Keratinocyte (primary cell): ENCODE data around the gene TTC22. TPM values are rescaled to one million over a fixed set of nuclear protein-coding genes. Genes with fewer than 3 reads are reported as not detected.

Source experiments
- DNase-seq: peaks from one replicate; pipeline ENCODE4 v3.0.0-alpha.2; 2011; ENCODE audit warnings: low read depth, missing footprints, low spot score
- FAIRE-seq: peaks from 2 replicates; lab custom pipeline; 2011; peaks lifted over from hg19 to GRCh38; lab: Jason Lieb, UNC
- H2AFZ ChIP-seq: 2 replicates; pipeline ENCODE4 v1.6.0; 2012; ENCODE audit warnings: low read length, control low read depth, inconsistent platforms; ENCODE audit not compliant: control insufficient read depth
- H3K27ac ChIP-seq: 2 replicates; pipeline ENCODE4 v1.5.1; 2011; ENCODE audit warnings: low read length; ENCODE audit not compliant: control insufficient read depth, insufficient read depth
- H3K27me3 ChIP-seq: 3 replicates; pipeline ENCODE4 v1.6.0; 2011; ENCODE audit warnings: low read length; ENCODE audit not compliant: control insufficient read depth, insufficient read depth; ENCODE audit errors: extremely low read depth
- H3K36me3 ChIP-seq, 2 experiments: 2 replicates in 1 of 2; 3 replicates in 1 of 2; pipeline ENCODE4 v1.5.1; 2011; ENCODE audit warnings: low read length in 2 of 2, mild to moderate bottlenecking in 1 of 2; ENCODE audit not compliant: control insufficient read depth in 2 of 2, insufficient read depth in 2 of 2; ENCODE audit errors: extremely low read depth in 1 of 2
- H3K4me1 ChIP-seq: 3 replicates; pipeline ENCODE4 v1.5.1; 2011; ENCODE audit warnings: low read length; ENCODE audit not compliant: control insufficient read depth, insufficient read depth; ENCODE audit errors: extremely low read depth
- H3K4me2 ChIP-seq: 3 replicates; pipeline ENCODE4 v1.6.0; 2011; ENCODE audit warnings: low read depth, low read length; ENCODE audit not compliant: control insufficient read depth, insufficient read depth; ENCODE audit errors: extremely low read depth
- H3K4me3 ChIP-seq, 3 experiments: fragments of 200-600 bp in 1 of 3; sonication (generic) in 1 of 3; 2 replicates in 2 of 3; 3 replicates in 1 of 3; pipeline ENCODE4 v1.5.1; 2011 to 2016; ENCODE audit warnings: low read length in 3 of 3, mild to moderate bottlenecking in 3 of 3, control low read depth in 2 of 3, inconsistent platforms in 1 of 3, low read depth in 1 of 3, mixed read lengths in 1 of 3, mixed run types in 1 of 3, moderate library complexity in 1 of 3; ENCODE audit not compliant: control insufficient read depth in 2 of 3, insufficient read depth in 2 of 3; ENCODE audit errors: extremely low read depth in 1 of 3
- H3K79me2 ChIP-seq: 2 replicates; pipeline ENCODE4 v1.6.0; 2012; ENCODE audit warnings: low read length; ENCODE audit not compliant: control insufficient read depth, insufficient read depth
- H3K9ac ChIP-seq: 3 replicates; pipeline ENCODE4 v1.6.0; 2011; ENCODE audit warnings: low read length; ENCODE audit not compliant: control insufficient read depth, insufficient read depth; ENCODE audit errors: extremely low read depth
- H3K9me1 ChIP-seq: 3 replicates; pipeline ENCODE4 v1.6.0; 2011; ENCODE audit warnings: low read length; ENCODE audit not compliant: control insufficient read depth, insufficient read depth; ENCODE audit errors: extremely low read depth
- H3K9me3 ChIP-seq: 2 replicates; pipeline ENCODE4 v1.5.1; 2012; ENCODE audit warnings: low read depth, low read length; ENCODE audit not compliant: control insufficient read depth
- H4K20me1 ChIP-seq: 3 replicates; pipeline ENCODE4 v1.6.0; 2011; ENCODE audit warnings: low read length; ENCODE audit not compliant: control insufficient read depth, insufficient read depth; ENCODE audit errors: extremely low read depth
- CTCF ChIP-seq, 3 experiments: IDR thresholded peaks in 1 of 3; conservative IDR thresholded peaks in 1 of 3; optimal IDR thresholded peaks in 1 of 3; 2 replicates in 2 of 3; 3 replicates in 1 of 3; pipeline versions ENCODE3 to v1.5.1; 2011; ENCODE audit warnings: low read length in 3 of 3, mild to moderate bottlenecking in 3 of 3, moderate library complexity in 2 of 3, control low read depth in 1 of 3, inconsistent platforms in 1 of 3; ENCODE audit not compliant: insufficient read depth in 2 of 3; ENCODE audit errors: extremely low read depth in 1 of 3
- EZH2 ChIP-seq: IDR thresholded peaks from one replicate; pipeline ENCODE4 v1.6.1; 2012; ENCODE audit warnings: inconsistent platforms, mild to moderate bottlenecking, low read length, moderate library complexity
- dilution Hi-C: fragments of 300-500 bp; cut with MboI; formaldehyde crosslinking; loops from one replicate; pipeline ENCODE4 v1.7.0; 2020; ENCODE audit warnings: low sequenced_read_pairs; ENCODE audit not compliant: extremely low pct_ligation_motif_present
- polyA plus RNA-seq, 5 experiments: library from polyadenylated mRNA; depleted of rRNA in 3 of 5; stranded (reverse) in 3 of 5; stranded (forward) in 1 of 5; unstranded in 1 of 5; fragments of >200 nt; gene quantifications; 1 replicate in 1 of 5; 2 replicates in 3 of 5; 3 replicates in 1 of 5; pipeline versions ENCODE4 v1.2.1 to v1.2.3, GENCODE V29; 2011 to 2012; ENCODE audit warnings: missing spikeins in 2 of 5, low read depth in 1 of 5, low replicate concordance in 1 of 5

Gene TTC22
- polyA plus RNA-seq, 1 donor (not counting 4 experiments of a cell fraction or from before 2014, with no cell fraction given): 5.1 TPM

- no peak overlapping the region for H3K4me3 ChIP-seq
- H3K4me2 ChIP-seq: no peak overlapping the region
- H3K9ac ChIP-seq: no peak overlapping the region
- TF ChIP-seq CTCF (optimal IDR thresholded peaks at IDR 0.05 in 1 of 3, IDR thresholded peaks at IDR 0.05 in 1 of 3, conservative IDR thresholded peaks at IDR 0.05 in 1 of 3; ENCODE audit: extremely low read depth in 1 of 3, insufficient read depth in 2 of 3, low read length in 3 of 3) (no peak), EZH2 (no peak)
- peaks cover 5% of the 10 kb centered on the region for H4K20me1 ChIP-seq
- H3K4me1 ChIP-seq: peaks cover 15% of the 10 kb centered on the region
- H3K79me2 ChIP-seq: no peaks in the 10 kb centered on the region
- dilution Hi-C loops: no loop called here
- no peaks in the 10 kb centered on the region for H3K27me3 ChIP-seq
- no peaks in the 10 kb centered on the region for H3K9me1 ChIP-seq
- DNase-seq (no peak), FAIRE-seq (no peak)
- no peak overlapping the region for H3K27ac ChIP-seq
- peaks cover 23 to 32% of the 10 kb centered on the region in 2 experiments for H3K36me3 ChIP-seq
- H2AFZ ChIP-seq: no peak overlapping the region
- no peaks in the 10 kb centered on the region for H3K9me3 ChIP-seq
Observed at GRCh38 chr1:54846301-54846700, 45.2 kb upstream of the TTC22 start.

GRCh38 chr1:54845772-54846171 is 44.6 kb upstream of the TTC22 start:
- H3K4me2 ChIP-seq: no peak overlapping the region
- H3K9ac ChIP-seq: no peak overlapping the region
- H3K79me2 ChIP-seq: no peaks in the 10 kb centered on the region
- peaks cover 3% of the 10 kb centered on the region for H4K20me1 ChIP-seq
- H3K27me3 ChIP-seq: no peaks in the 10 kb centered on the region
- TF ChIP-seq EZH2 (no peak), CTCF (optimal IDR thresholded peaks at IDR 0.05 in 1 of 3, IDR thresholded peaks at IDR 0.05 in 1 of 3, conservative IDR thresholded peaks at IDR 0.05 in 1 of 3; ENCODE audit: extremely low read depth in 1 of 3, insufficient read depth in 2 of 3, low read length in 3 of 3) (no peak)
- dilution Hi-C loops: no loop called here
- H3K36me3 ChIP-seq: peaks cover 18 to 27% of the 10 kb centered on the region in 2 experiments
- no peaks in the 10 kb centered on the region for H3K9me3 ChIP-seq
- FAIRE-seq (no peak), DNase-seq (no peak)
- no peak overlapping the region for H3K4me3 ChIP-seq
- H3K4me1 ChIP-seq: peaks cover 10% of the 10 kb centered on the region
- no peak overlapping the region for H2AFZ ChIP-seq
- no peak overlapping the region for H3K27ac ChIP-seq
- H3K9me1 ChIP-seq: no peaks in the 10 kb centered on the region
